Activated CD8-positive, alpha-beta memory T cell treated with anti-CD3 and anti-CD28 coated beads for 24 hours (primary cell): ENCODE data around the gene TRIAP1.
A peak's percentile ranks its signal among the peaks of the same experiment; 100 is the strongest.
"Not testable (repeated sequence)": the region's sequence is repeated elsewhere in the genome, so short reads cannot be mapped to it uniquely, and the experiment has no call there.

ENCODE experiments used
- DNase-seq: peaks from one replicate; pipeline ENCODE4 v3.0.0-alpha.2; 2020

TRIAP1 gene

GRCh38 chr12:120468325-120468820, 22.2 kb upstream of the TRIAP1 start:
- DNase-seq: peak; percentile 62

- no peak for DNase-seq
These were observed 21.3 kb upstream of the TRIAP1 start for GRCh38 chr12:120467439-120467838.

GRCh38 chr12:120466560-120467315, 20.6 kb upstream of the TRIAP1 start:
- DNase-seq: peak; percentile 72

- no peak for DNase-seq
These were observed 19.6 kb upstream of the TRIAP1 start for GRCh38 chr12:120465756-120466155.

GRCh38 chr12:120463712-120464111, 17.5 kb upstream of the TRIAP1 start:
- DNase-seq: no peak

GRCh38 chr12:120462099-120462640, 16.0 kb upstream of the TRIAP1 start:
- no peak for DNase-seq

GRCh38 chr12:120460157-120460556, 14.0 kb upstream of the TRIAP1 start:
- no peak for DNase-seq

- no peak for DNase-seq
These were observed 10.9 kb upstream of the TRIAP1 start for GRCh38 chr12:120457133-120457532.

- DNase-seq: no peak
These were observed 9.1 kb upstream of the TRIAP1 start for GRCh38 chr12:120455302-120455701.

- no peak for DNase-seq
These were observed 7.8 kb upstream of the TRIAP1 start for GRCh38 chr12:120453977-120454376.

- DNase-seq: no peak
These were observed 7.0 kb upstream of the TRIAP1 start for GRCh38 chr12:120453060-120453750.

GRCh38 chr12:120452524-120452923, 6.3 kb upstream of the TRIAP1 start:
- DNase-seq: not testable (repeated sequence)

- no peak for DNase-seq
These were observed 1.8 kb upstream of the TRIAP1 start for GRCh38 chr12:120447992-120448391.

GRCh38 chr12:120446844-120447178, 627 bp upstream of the TRIAP1 start:
- not testable (repeated sequence) for DNase-seq

GRCh38 chr12:120444676-120445075, 1.5 kb downstream of the TRIAP1 start:
- DNase-seq: no peak

- DNase-seq: peak; percentile 83
These were observed 6.4 kb downstream of the TRIAP1 start for GRCh38 chr12:120439646-120440247.

GRCh38 chr12:120438495-120439198, 7.5 kb downstream of the TRIAP1 start:
- no peak for DNase-seq

GRCh38 chr12:120437735-120438494, 8.3 kb downstream of the TRIAP1 start, which contains the start of gene COX6A1:
TSS of gene COX6A1 (plus strand) at chr12:120438113. CDS start at chr12:120438127, 14 bp downstream.
- peak; percentile 95 for DNase-seq

- DNase-seq: no peak
These were observed 13.2 kb downstream of the TRIAP1 start for GRCh38 chr12:120432772-120433525.

- no peak for DNase-seq
These were observed 16.8 kb downstream of the TRIAP1 start for GRCh38 chr12:120429368-120429767.

- no peak for DNase-seq
These were observed 17.5 kb downstream of the TRIAP1 start for GRCh38 chr12:120428597-120429229.
